ENCODE measurements around the gene LSAMP. TPM values are rescaled to one million over a fixed set of nuclear protein-coding genes. Genes with fewer than 3 reads are reported as not detected.
A peak's percentile ranks its signal among the peaks of the same experiment; 100 is the strongest.

The LSAMP gene
- total RNA-seq, 4 donors from 2014 or later, result 0.30 to 5.5 (median 1.4) TPM

DNA sequence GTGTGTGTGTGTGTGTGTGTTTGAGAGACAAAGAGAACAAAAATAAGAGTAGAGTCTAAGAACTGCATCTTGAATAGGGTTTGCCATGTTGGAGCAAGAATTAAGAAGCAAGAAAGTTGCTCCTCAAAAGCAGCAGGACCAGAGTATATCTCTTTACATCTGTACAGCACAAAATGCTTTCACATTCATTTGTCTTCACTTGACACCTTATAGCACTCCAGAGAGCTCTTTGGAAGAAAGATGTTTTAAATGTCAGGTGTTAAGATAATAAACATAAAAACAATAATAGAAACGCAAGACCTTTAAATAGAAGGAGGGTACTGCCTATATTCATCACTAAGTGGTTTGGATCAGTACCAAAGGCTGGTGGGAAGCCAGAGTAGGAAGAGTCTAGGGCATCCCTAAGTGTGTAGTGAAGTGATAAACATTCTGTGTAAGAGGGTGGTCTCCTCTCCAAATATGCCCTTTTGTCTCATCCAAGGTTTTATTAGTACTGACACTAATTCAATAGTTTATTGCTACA is 19.1 kb upstream of the LSAMP start:
- DNase-seq, result no peak
- 38 to 44% methylated on average over 1 of the region's 1 CpG for WGBS, 2 donors
- Histone ChIP-seq H3K4me1 (no peaks in the 10 kb centered on the region), H3K36me3 (no peaks in the 10 kb centered on the region), H3K27ac (no peak overlapping the region), H3K9me3 (no peaks in the 10 kb centered on the region), H3K27me3 (no peaks in the 10 kb centered on the region), H3K4me3 (no peak overlapping the region)
- intact Hi-C loops (cut with DNase I), result no loop called here
- TF ChIP-seq, protein P1, sequence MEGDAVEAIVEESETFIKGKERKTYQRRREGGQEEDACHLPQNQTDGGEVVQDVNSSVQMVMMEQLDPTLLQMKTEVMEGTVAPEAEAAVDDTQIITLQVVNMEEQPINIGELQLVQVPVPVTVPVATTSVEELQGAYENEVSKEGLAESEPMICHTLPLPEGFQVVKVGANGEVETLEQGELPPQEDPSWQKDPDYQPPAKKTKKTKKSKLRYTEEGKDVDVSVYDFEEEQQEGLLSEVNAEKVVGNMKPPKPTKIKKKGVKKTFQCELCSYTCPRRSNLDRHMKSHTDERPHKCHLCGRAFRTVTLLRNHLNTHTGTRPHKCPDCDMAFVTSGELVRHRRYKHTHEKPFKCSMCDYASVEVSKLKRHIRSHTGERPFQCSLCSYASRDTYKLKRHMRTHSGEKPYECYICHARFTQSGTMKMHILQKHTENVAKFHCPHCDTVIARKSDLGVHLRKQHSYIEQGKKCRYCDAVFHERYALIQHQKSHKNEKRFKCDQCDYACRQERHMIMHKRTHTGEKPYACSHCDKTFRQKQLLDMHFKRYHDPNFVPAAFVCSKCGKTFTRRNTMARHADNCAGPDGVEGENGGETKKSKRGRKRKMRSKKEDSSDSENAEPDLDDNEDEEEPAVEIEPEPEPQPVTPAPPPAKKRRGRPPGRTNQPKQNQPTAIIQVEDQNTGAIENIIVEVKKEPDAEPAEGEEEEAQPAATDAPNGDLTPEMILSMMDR (IDR thresholded peaks at IDR 0.05), result no peak
- TF ChIP-seq POLR2A (IDR thresholded peaks at IDR 0.05), result no peak

DNA sequence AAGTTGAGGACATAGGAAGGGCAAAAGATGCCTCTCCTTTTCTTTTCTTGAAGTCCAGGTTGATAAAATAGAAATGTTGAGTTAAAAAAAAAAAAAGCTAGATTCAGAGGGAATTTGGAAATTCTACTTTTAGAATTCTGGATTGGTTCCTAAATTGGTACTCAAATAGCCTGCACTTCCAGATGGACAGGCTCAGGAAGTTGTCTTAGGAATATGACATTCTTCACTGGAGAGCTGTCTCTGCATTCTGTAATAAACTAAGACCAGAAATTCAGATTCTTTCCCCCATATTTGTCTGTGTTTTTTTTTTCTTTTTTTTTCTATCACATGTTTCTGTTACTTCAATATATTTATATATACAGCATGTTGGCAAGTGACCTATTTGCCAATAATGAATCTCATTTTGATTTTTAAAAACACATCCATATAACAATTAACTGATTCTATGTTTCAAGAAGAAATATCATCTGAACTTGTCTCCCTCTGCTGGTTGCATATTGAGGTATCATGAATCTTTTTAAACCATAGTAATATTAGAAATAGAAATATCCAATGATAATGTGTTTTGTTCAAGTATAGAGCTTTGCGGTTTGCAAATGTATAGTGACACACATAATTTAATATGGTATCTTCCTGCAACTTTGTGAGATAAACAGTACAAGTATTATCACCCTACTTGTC is 8.5 kb upstream of the LSAMP start:
- no peak for DNase-seq
- Histone ChIP-seq H3K36me3 (no peaks in the 10 kb centered on the region), H3K27me3 (no peaks in the 10 kb centered on the region), H3K9me3 (no peaks in the 10 kb centered on the region), H3K4me3 (no peak overlapping the region), H3K4me1 (no peaks in the 10 kb centered on the region), H3K27ac (no peak overlapping the region)
- intact Hi-C loops (cut with DNase I), result no loop called here
- TF ChIP-seq, protein P1 (IDR thresholded peaks at IDR 0.05), result no peak
- TF ChIP-seq POLR2A (IDR thresholded peaks at IDR 0.05), result no peak
- WGBS, 2 donors, result 62 to 93% methylated on average over 1 of the region's 1 CpG

DNA sequence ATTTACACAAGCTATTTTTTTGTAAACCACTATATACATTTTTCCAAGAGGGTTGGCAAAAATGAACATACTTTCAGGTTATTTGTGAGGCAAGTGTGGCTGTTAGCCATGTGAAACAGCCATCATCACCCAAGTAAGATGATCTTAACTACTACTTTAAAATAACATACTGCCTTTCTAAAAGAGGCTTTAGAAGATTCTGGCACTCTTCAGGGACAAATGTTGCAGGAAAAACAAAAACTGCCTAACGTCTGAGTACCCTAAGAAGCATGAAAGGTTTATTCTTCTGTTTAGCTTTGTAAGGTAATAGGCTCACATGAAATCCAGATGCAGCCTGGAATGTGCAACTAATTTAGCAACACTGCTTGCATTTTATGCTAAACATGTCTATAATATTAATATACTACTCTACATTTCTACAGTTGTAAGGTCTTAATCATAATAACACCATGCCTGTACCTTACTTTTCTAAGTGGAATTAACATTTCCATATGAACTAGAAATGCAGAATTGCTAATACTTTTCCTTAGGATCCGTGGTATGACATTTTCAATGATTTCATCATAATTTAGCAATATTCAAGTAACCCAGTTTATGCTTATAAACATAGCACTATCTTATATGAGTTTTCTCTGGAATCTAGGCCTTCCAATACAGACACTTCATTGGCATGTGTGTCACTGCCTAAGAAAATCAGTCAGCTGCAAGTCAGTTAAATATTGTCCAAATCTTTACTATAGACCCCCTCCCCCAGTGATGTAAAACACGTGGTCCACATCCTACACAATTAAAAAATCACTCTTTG is 4.5 kb upstream of the LSAMP start:
- intact Hi-C loops (cut with DNase I), result no loop called here
- WGBS, 2 donors, result 33% methylated on average over 3 of the region's 3 CpGs
- Histone ChIP-seq H3K9me3 (no peaks in the 10 kb centered on the region), H3K4me3 (no peak overlapping the region), H3K27me3 (peaks cover 0 to 14% (median 0%) of the 10 kb centered on the region in 4 donors), H3K27ac (no peak overlapping the region), H3K4me1 (no peaks in the 10 kb centered on the region), H3K36me3 (no peaks in the 10 kb centered on the region)
- no peak for DNase-seq
- TF ChIP-seq, protein P1 (IDR thresholded peaks at IDR 0.05), result no peak
- no peak for TF ChIP-seq POLR2A (IDR thresholded peaks at IDR 0.05)

DNA sequence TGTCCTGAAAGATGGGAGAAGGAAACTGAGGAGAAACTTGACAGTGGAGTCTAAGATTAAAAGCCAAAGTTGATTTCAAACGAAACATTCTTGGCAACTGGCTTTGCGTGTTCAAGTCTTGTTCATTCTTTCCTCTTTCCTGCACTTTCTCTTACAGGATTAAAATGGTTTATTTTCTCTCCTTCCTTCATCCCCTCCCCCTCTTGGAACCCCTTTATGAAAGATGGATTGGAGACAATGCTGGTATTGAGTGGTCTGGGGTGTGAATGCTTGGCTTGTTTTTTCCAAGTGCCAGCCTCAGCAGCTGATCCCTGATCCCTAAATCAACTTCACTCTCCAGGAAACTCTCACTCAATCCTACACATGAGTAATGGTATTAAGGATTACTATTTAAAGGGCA is 703 bp upstream of the LSAMP start:
- no peak for TF ChIP-seq POLR2A (IDR thresholded peaks at IDR 0.05)
- TF ChIP-seq, protein P1 (IDR thresholded peaks at IDR 0.05), result no peak
- H3K27me3 ChIP-seq, result peaks cover 0 to 30% (median 0%) of the 10 kb centered on the region in 4 donors
- H3K9me3 ChIP-seq, result no peaks in the 10 kb centered on the region
- H3K27ac ChIP-seq, result no peak overlapping the region
- intact Hi-C loops (cut with DNase I), result no loop called here
- H3K4me3 ChIP-seq, result no peak overlapping the region
- no peaks in the 10 kb centered on the region for H3K36me3 ChIP-seq
- DNase-seq, result no peak
- 56 to 58% methylated on average over 2 of the region's 2 CpGs for WGBS, 2 donors
- no peaks in the 10 kb centered on the region for H3K4me1 ChIP-seq

DNA sequence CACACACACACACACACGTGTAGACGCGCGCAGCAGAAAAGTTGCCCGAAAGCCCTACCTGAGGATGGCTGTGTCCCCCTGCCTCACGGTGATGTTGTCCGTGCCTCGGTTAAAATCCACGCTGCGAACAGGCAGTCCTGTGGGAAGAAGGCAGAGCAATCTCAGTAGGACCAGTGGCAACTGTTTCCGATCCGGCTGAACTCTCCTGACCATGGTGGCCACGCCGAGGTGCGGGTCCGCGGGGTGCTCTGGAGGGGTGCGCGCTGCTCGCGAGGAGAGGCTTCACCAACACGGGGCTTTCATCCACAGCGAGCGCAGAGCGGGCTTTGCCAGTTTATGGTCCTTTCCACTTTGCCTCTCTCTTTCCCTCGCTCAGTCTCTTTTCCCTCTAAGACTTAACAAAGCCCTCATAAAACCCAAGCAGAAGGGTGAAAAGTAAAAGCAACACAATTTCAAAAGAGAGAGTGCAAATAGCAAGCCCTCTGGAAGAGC is 422 bp downstream of the LSAMP start:
- no peaks in the 10 kb centered on the region for H3K9me3 ChIP-seq
- H3K4me1 ChIP-seq, result no peaks in the 10 kb centered on the region
- peak overlapping the region in 2 of 4 donors; percentile 7 to 17 for H3K27ac ChIP-seq
- H3K4me3 ChIP-seq, result peak overlapping the region; percentile 4 to 61 (median 34)
- no peak for DNase-seq
- WGBS, 2 donors, result 0% methylated on average over 1 to 2 of the region's 26 CpGs
- intact Hi-C loops (cut with DNase I), result no loop called here
- TF ChIP-seq, protein P1 (IDR thresholded peaks at IDR 0.05), result no peak
- TF ChIP-seq POLR2A (IDR thresholded peaks at IDR 0.05), result no peak
- peaks cover 0 to 30% (median 0%) of the 10 kb centered on the region in 4 donors for H3K27me3 ChIP-seq
- no peaks in the 10 kb centered on the region for H3K36me3 ChIP-seq

All from esophagus squamous epithelium (tissue), 5 donors.